Glomerular endothelial cell (primary cell): Measurements from ENCODE around the gene WASHC1. TPM values are rescaled to one million over a fixed set of nuclear protein-coding genes. Genes with fewer than 3 reads are reported as not detected.
"Not testable (repeated sequence)": the region's sequence is repeated elsewhere in the genome, so short reads cannot be mapped to it uniquely, and the experiment has no call there.

ENCODE experiments used
- DNase-seq: peaks from one replicate; pipeline ENCODE4 v3.0.0-alpha.2; 2011; ENCODE audit warnings: low read depth, low spot score; ENCODE audit errors: extremely low read depth
- total RNA-seq: library from RNA; depleted of rRNA; stranded (reverse); fragments of >200 nt; gene quantifications from 2 replicates; pipeline ENCODE4 v1.2.3, GENCODE V29; 2015

WASHC1 gene
- total RNA-seq, 1 donor from 2014 or later = 4.2 TPM

DNA sequence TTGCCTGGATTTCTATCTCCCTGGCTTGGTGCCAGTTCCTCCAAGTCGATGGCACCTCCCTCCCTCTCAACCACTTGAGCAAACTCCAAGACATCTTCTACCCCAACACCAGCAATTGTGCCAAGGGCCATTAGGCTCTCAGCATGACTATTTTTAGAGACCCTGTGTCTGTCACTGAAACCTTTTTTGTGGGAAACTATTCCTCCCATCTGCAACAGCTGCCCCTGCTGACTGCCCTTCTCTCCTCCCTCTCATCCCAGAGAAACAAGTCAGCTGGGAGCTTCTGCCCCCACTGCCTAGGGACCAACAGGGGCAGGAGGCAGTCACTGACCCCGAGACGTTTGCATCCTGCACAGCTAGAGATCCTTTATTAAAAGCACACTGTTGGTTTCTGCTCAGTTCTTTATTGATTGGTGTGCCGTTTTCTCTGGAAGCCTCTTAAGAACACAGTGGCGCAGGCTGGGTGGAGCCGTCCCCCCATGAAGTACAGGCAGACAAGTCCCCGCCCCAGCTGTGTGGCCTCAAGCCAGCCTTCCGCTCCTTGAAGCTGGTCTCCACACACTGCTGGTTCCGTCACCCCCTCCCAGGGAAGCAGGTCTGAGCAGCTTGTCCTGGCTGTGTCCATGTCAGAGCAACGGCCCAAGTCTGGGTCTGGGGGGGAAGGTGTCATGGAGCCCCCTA is 15.0 kb downstream of the WASHC1 start:
- not testable (repeated sequence) for DNase-seq

DNA sequence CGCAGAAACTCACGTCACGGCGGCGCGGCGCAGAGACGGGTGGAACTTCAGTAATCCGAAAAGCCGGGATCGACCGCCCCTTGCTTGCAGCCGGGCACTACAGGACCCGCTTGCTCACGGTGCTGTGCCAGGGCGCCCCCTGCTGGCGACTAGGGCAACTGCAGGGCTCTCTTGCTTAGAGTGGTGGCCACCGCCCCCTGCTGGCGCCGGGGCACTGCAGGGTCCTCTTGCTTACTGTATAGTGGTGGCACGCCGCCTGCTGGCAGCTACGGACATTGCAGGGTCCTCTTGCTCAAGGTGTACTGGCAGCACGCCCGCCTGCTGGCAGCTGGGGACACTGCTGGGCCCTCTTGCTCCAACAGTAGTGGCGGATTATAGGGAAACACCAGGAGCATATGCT is 18.1 kb downstream of the WASHC1 start:
- not testable (repeated sequence) for DNase-seq

DNA sequence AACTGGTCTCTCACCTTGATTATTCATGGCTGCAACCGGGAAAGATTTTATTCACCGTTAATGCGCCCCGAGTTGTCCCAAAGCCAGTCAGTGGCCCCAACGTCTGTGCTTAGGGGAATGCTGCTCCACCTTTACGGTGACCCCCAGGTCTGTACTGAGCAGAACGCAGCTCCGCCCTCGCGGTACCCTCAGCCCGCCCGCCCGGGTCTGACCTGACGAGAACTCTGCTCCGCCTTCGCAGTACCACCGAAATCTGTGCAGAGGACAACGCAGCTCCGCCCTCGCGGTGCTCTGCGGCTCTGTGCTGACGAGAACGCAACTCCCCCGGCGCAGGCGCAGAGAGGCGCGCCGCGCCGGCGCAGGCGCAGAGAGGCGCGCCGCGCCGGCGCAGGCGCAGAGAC is 18.6 kb downstream of the WASHC1 start:
- DNase-seq = not testable (repeated sequence)

DNA sequence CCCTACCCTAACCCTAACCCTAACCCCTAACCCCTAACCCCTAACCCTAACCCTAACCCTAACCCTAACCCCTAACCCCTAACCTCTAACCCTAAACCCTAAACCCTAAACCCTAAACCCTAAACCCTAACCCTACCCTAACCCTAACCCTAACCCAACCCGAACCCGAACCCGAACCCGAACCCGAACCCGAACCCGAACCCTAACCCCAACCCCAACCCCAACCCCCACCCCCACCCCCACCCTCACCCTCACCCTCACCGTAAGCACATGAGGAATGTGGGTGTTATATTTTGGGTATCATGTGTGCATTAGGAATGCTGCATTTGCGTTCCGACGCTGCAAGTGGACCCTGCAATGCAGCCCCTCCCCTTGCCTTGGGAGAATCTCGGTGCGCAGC is 19.0 kb downstream of the WASHC1 start:
- not testable (repeated sequence) for DNase-seq

Other genes starting within 250 kb of the WASHC1 start
- not detected in 2 replicates for gene FOXD4, start 89.0 kb upstream of the WASHC1 start, total RNA-seq
- gene ZNG1A, start 149.6 kb upstream of the WASHC1 start, total RNA-seq = 25.4 and 35.0 TPM in 2 replicates
- gene DOCK8, start 185.4 kb upstream of the WASHC1 start, total RNA-seq = 1.2 and 12.5 TPM in 2 replicates